CD4-positive, CD25-positive, alpha-beta regulatory T cell (primary cell): Measurements from ENCODE around the gene CD226. TPM values are rescaled to one million over a fixed set of nuclear protein-coding genes. Genes with fewer than 3 reads are reported as not detected.
"Not testable (repeated sequence)": the region's sequence is repeated elsewhere in the genome, so short reads cannot be mapped to it uniquely, and the experiment has no call there.

Experiments used
- ATAC-seq, 2 donors: fragments of 150-1000 bp; cut with Tn5 transposase; one replicate each; pipeline ENCODE4 v1.10.0; 2021; ENCODE audit warnings: low read depth in 2 of 2, moderate number of reproducible peaks in 2 of 2, moderate library complexity in 1 of 2
- DNase-seq, 3 donors: peaks; one replicate each; pipeline versions ENCODE4 v3.0.0 to v3.0.0-alpha.2; 2012 to 2022; ENCODE audit warnings: mixed read lengths in 1 of 3
- H3K27ac ChIP-seq: one replicate; pipeline ENCODE4 v1.7.0; 2013; ENCODE audit warnings: mild to moderate bottlenecking, low read length; ENCODE audit not compliant: insufficient read depth, poor library complexity, severe bottlenecking
- H3K27me3 ChIP-seq: one replicate; pipeline ENCODE4 v1.7.0; 2013; ENCODE audit warnings: low read length; ENCODE audit not compliant: control insufficient read depth, insufficient read depth
- H3K36me3 ChIP-seq: one replicate; pipeline ENCODE4 v1.7.0; 2013; ENCODE audit warnings: mild to moderate bottlenecking, low read length, moderate library complexity; ENCODE audit not compliant: control insufficient read depth, insufficient read depth
- H3K4me1 ChIP-seq: 2 replicates; pipeline ENCODE4 v1.7.0; 2013; ENCODE audit warnings: mild to moderate bottlenecking, low read length; ENCODE audit not compliant: insufficient read depth, control insufficient read depth, poor library complexity, severe bottlenecking
- H3K4me3 ChIP-seq: one replicate; pipeline ENCODE4 v1.7.0; 2013; ENCODE audit warnings: low read depth, mild to moderate bottlenecking, low read length, moderate library complexity
- H3K9me3 ChIP-seq, 2 experiments: 1 replicate in 1 of 2; 2 replicates in 1 of 2; pipeline ENCODE4 v1.7.0; 2013; ENCODE audit warnings: low read length in 2 of 2, mild to moderate bottlenecking in 1 of 2, moderate library complexity in 1 of 2; ENCODE audit not compliant: control insufficient read depth in 2 of 2
- H3K27ac Mint-ChIP-seq, 3 donors: one replicate each; pipeline ENCODE4 v1.8.0; 2020 to 2022; ENCODE audit warnings: mild to moderate bottlenecking in 3 of 3, mixed read lengths in 3 of 3, moderate library complexity in 2 of 3
- H3K27me3 Mint-ChIP-seq: one replicate; pipeline ENCODE4 v1.8.0; 2022; ENCODE audit warnings: mild to moderate bottlenecking, mixed read lengths
- H3K36me3 Mint-ChIP-seq: one replicate; pipeline ENCODE4 v1.8.0; 2020; ENCODE audit warnings: mixed read lengths
- H3K4me1 Mint-ChIP-seq, 4 donors: one replicate each; pipeline ENCODE4 v1.8.0; 2020 to 2022; ENCODE audit warnings: mixed read lengths in 4 of 4, mild to moderate bottlenecking in 1 of 4
- H3K4me3 Mint-ChIP-seq, 4 donors: one replicate each; pipeline ENCODE4 v1.8.0; 2020 to 2022; ENCODE audit warnings: mild to moderate bottlenecking in 4 of 4, mixed read lengths in 4 of 4, moderate library complexity in 3 of 4
- H3K9me3 Mint-ChIP-seq, 7 donors: one replicate each; pipeline ENCODE4 v1.8.0; 2020 to 2022; ENCODE audit warnings: mixed read lengths in 7 of 7, mild to moderate bottlenecking in 3 of 7, moderate library complexity in 2 of 7
- polyA plus RNA-seq, 4 donors: library from polyadenylated mRNA; unstranded; fragments of 300-500 nt; fragmentation: Illumina TruSeq; gene quantifications; one replicate each; pipeline ENCODE4 v1.2.3, GENCODE V29; 2021
- total RNA-seq: library from RNA; stranded (reverse); gene quantifications from one replicate; pipeline ENCODE4 v1.2.3, GENCODE V29; 2022

Gene CD226
- total and polyA plus RNA-seq, 5 donors from 2014 or later, result 14.8 to 65.1 (median 15.6) TPM

DNA sequence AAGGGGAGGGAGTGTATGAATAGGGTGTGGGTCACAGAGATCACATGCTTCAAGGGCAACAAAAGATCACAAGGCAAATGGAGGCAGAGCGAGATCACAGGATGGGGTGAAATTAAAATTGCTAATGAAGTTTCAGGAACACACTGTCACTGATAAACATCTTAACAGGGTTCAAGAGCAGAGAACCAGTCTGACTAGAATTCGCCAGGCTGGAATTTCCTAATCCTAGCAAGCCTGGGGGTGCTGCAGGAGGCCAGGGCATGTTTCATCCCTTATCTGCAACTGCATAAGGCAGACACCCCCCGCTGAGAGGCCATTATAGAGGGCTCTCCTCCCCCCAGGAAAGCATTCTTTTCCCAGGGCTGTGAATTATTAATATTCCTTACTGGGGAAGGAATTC lies 68.6 kb downstream of the CD226 start:
- H3K36me3 ChIP-seq, H3K27me3 ChIP-seq, H3K4me1 ChIP-seq, ATAC-seq, H3K27ac Mint-ChIP-seq, H3K4me3 ChIP-seq, H3K27ac ChIP-seq, DNase-seq, H3K9me3 ChIP-seq, H3K27me3 Mint-ChIP-seq, H3K36me3 Mint-ChIP-seq, H3K9me3 Mint-ChIP-seq, H3K4me3 Mint-ChIP-seq: not testable (repeated sequence)
- peaks cover 2 to 18% (median 7%) of the 10 kb centered on the region in 4 donors for H3K4me1 Mint-ChIP-seq

DNA sequence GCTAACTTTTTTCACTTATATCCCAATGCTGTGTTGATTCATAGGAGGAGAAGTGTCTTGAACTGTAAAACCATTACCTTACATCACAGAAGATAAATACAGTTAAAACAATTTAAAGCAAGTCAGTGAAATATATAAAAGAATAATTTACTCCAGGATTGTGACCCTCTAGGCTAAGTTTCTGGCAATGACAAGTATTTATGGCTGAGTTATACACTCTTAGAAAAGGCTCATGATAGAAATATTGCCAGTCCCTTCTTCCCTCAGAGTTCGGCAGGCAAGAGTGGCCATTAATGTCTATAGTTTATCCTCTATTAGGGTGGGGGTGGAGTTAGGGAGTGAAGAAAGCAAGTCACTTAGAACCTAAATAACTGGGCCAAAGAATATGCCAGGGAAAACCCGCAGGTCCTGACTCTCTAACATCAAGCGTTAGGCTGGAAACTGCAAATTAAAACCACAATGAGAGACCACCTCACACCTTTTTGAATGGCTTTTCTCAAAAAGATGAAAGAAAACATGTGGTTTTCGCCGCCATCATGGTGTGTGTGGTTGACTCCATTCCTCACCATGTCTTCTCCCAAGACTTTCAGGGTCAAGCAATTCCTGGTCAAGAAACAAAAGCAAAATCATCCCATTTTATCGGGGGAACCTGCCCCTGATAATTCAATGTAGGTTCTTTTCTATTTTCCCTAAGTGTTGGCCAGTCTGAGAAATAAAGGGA lies 69.3 kb downstream of the CD226 start:
- no peak overlapping the region for H3K4me3 Mint-ChIP-seq
- H3K4me1 ChIP-seq, result no peaks in the 10 kb centered on the region
- DNase-seq (no peak), ATAC-seq (no peak)
- H3K27ac Mint-ChIP-seq, result no peak overlapping the region
- peaks cover 0 to 4% (median 0%) of the 10 kb centered on the region in 7 donors for H3K9me3 Mint-ChIP-seq
- H3K4me3 ChIP-seq, result no peak overlapping the region
- peaks cover 6% of the 10 kb centered on the region for H3K36me3 Mint-ChIP-seq
- peaks cover 2 to 15% (median 6%) of the 10 kb centered on the region in 4 donors for H3K4me1 Mint-ChIP-seq
- H3K27me3 Mint-ChIP-seq, result no peaks in the 10 kb centered on the region
- peaks cover 2% of the 10 kb centered on the region for H3K36me3 ChIP-seq
- no peaks in the 10 kb centered on the region for H3K9me3 ChIP-seq
- H3K27ac ChIP-seq, result no peak overlapping the region
- no peaks in the 10 kb centered on the region for H3K27me3 ChIP-seq

DNA sequence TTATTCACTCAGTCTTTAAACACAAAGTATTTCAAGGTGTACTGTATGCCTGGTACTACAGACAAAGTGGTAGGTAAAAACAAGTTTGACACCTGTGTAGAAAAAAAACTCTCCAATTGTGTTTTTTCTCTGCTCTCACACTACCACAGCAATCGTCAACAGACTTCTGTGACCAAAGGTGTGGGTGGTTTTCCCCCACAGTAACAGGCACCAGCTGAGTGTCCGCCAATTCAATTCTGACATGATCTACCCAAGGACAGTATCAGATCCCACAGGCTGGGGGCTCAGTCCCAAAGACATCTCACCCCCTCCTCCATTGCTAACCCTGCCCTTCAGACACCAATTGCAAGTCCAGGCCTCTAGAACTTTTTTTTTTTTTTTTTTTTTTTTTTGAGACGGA lies 71.2 kb downstream of the CD226 start:
- peaks cover 2 to 13% (median 6%) of the 10 kb centered on the region in 4 donors for H3K4me1 Mint-ChIP-seq
- H3K36me3 Mint-ChIP-seq, result peaks cover 13% of the 10 kb centered on the region
- H3K36me3 ChIP-seq, result peaks cover 6% of the 10 kb centered on the region
- no peak overlapping the region for H3K27ac Mint-ChIP-seq
- no peaks in the 10 kb centered on the region for H3K4me1 ChIP-seq
- no peak overlapping the region for H3K27ac ChIP-seq
- H3K27me3 ChIP-seq, result no peaks in the 10 kb centered on the region
- H3K4me3 Mint-ChIP-seq, result no peak overlapping the region
- no peaks in the 10 kb centered on the region for H3K9me3 ChIP-seq
- peaks cover 0 to 4% (median 0%) of the 10 kb centered on the region in 7 donors for H3K9me3 Mint-ChIP-seq
- no peak overlapping the region for H3K4me3 ChIP-seq
- ATAC-seq, result no peak
- no peaks in the 10 kb centered on the region for H3K27me3 Mint-ChIP-seq
- no peak for DNase-seq

DNA sequence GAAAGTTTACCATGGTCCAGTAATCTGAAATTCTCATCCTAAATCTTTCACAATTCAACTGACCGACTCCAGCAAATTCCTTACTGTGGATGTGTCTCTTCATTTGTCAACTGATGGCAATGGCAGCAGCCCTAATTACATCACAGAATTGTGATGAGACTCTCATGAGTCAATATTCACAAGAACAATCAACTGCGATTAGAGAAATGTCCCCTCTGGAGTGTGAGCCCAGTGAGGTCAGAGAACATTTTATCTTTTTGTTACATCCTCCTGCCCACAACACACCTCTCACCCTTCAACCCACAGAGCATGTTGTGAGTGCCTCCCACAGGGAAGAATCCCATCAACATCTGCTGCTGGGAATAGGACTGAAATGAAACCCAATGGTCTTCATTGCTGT lies 73.6 kb downstream of the CD226 start:
- H3K27ac ChIP-seq, result no peak overlapping the region
- H3K4me3 ChIP-seq, result no peak overlapping the region
- Mint-ChIP-seq H3K27me3 (no peaks in the 10 kb centered on the region), H3K4me3 (no peak overlapping the region), H3K36me3 (peaks cover 17% of the 10 kb centered on the region), H3K27ac (peak overlapping the region in 1 of 3 donors; percentile 75), H3K9me3 (peaks cover 0 to 2% (median 0%) of the 10 kb centered on the region in 7 donors), H3K4me1 (peaks cover 0 to 13% (median 3%) of the 10 kb centered on the region in 4 donors)
- no peaks in the 10 kb centered on the region for H3K4me1 ChIP-seq
- no peak for ATAC-seq
- DNase-seq, result no peak
- H3K9me3 ChIP-seq, result no peaks in the 10 kb centered on the region
- peaks cover 6% of the 10 kb centered on the region for H3K36me3 ChIP-seq
- H3K27me3 ChIP-seq, result no peaks in the 10 kb centered on the region

DNA sequence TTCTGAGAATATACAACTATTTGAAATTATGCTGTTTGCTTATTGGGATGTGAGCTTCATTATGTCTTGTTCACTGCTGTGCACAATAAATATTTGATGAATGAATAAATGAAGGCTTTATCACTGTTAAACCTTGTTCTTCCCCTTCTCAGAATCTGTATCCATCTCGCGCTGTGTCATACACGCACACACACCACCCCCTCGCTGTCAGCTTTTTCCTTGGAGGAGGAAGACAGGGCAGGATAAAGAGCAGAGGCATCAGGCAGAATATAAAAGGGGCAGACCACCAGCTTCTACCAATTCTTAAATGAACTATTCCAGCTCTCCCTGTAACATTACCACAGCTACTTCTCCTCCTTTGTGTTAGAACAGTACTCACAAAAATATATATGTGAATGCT lies 75.0 kb downstream of the CD226 start:
- Mint-ChIP-seq H3K36me3 (peaks cover 17% of the 10 kb centered on the region), H3K4me3 (peak overlapping the region in 1 of 4 donors; percentile 12), H3K27me3 (no peaks in the 10 kb centered on the region), H3K4me1 (peaks cover 0 to 13% (median 3%) of the 10 kb centered on the region in 4 donors), H3K27ac (peak overlapping the region in 1 of 3 donors; percentile 32), H3K9me3 (peaks cover 0 to 2% (median 0%) of the 10 kb centered on the region in 7 donors)
- no peak overlapping the region for H3K4me3 ChIP-seq
- no peaks in the 10 kb centered on the region for H3K27me3 ChIP-seq
- ATAC-seq (no peak), DNase-seq (no peak)
- no peak overlapping the region for H3K27ac ChIP-seq
- no peaks in the 10 kb centered on the region for H3K4me1 ChIP-seq
- no peaks in the 10 kb centered on the region for H3K9me3 ChIP-seq
- H3K36me3 ChIP-seq, result peaks cover 6% of the 10 kb centered on the region

DNA sequence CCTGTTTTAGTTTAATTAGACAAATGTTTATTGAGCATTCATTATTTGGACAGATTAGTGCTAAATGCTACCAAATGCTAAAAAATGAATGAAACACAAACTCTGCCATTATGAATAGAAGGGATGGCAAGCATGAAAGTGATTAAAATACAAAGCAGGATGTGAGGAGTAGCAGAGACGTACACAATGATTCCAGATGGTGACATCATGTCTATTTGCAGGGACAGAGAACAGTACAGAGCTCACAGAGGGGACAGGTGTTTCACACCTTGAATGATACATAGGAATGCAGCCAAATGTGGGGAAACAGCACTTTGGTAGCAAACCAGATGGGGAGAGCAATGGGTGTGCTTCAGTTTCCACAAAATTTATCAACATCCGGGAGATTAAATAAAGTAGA lies 76.3 kb downstream of the CD226 start:
- DNase-seq (no peak), ATAC-seq (no peak)
- Histone ChIP-seq H3K27ac (no peak overlapping the region), H3K36me3 (peaks cover 8% of the 10 kb centered on the region), H3K4me3 (no peak overlapping the region), H3K27me3 (no peaks in the 10 kb centered on the region), H3K9me3 (no peaks in the 10 kb centered on the region), H3K4me1 (no peaks in the 10 kb centered on the region)
- Mint-ChIP-seq H3K4me3 (no peak overlapping the region), H3K36me3 (peaks cover 14% of the 10 kb centered on the region), H3K27me3 (no peaks in the 10 kb centered on the region), H3K4me1 (peaks cover 0 to 13% (median 4%) of the 10 kb centered on the region in 4 donors), H3K27ac (peak overlapping the region in 2 of 3 donors; percentile 39 to 72), H3K9me3 (peaks cover 0 to 2% (median 0%) of the 10 kb centered on the region in 7 donors)

DNA sequence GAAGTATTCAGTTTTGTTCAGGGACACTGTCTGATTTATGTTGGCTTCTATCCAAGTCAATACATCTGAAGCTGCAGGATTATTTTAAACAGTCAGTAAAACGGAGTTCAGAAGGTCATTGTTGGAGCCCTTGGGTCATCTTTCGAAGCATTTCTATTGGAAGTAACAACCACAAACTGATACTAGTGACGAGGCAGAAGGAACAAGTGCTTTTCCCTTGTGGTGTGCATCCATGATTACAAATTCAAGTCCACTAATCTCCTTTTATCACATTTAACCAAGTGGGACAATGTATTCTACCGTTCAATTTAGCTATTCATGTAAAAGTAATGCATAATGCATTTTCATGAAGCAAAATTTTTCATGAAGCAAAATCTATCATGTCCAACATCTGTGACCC lies 76.9 kb downstream of the CD226 start:
- Histone ChIP-seq H3K27ac (no peak overlapping the region), H3K4me1 (no peaks in the 10 kb centered on the region), H3K4me3 (no peak overlapping the region), H3K9me3 (no peaks in the 10 kb centered on the region), H3K27me3 (no peaks in the 10 kb centered on the region), H3K36me3 (peaks cover 10% of the 10 kb centered on the region)
- peaks cover 0 to 13% (median 3%) of the 10 kb centered on the region in 4 donors for H3K4me1 Mint-ChIP-seq
- no peaks in the 10 kb centered on the region for H3K27me3 Mint-ChIP-seq
- H3K4me3 Mint-ChIP-seq, result no peak overlapping the region
- H3K27ac Mint-ChIP-seq, result peak overlapping the region in 1 of 3 donors; percentile 72
- ATAC-seq (no peak), DNase-seq (no peak)
- H3K9me3 Mint-ChIP-seq, result peaks cover 0 to 2% (median 0%) of the 10 kb centered on the region in 7 donors
- peaks cover 14% of the 10 kb centered on the region for H3K36me3 Mint-ChIP-seq

DNA sequence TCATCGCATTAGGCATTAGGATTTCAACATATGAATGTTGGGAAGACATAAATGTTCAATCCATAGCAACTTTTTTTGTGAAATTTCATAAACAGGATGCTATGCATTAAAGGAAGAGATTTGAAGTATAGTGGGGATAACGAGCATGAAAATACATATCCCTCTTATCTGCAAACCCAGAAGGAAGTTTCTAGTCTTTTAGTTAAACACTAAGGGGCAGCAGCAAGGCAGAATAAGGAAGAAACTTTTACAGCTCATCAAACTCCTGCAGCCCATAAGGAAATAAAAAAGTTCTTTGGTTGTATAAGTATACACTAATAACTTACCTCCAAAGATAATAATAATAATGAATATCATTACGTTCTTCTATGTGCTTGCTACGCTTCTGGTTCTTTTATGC lies 81.5 kb downstream of the CD226 start:
- Histone ChIP-seq H3K9me3 (no peaks in the 10 kb centered on the region), H3K27me3 (no peaks in the 10 kb centered on the region), H3K4me3 (no peak overlapping the region), H3K27ac (no peak overlapping the region), H3K36me3 (peaks cover 13% of the 10 kb centered on the region), H3K4me1 (no peaks in the 10 kb centered on the region)
- DNase-seq (no peak), ATAC-seq (no peak)
- Mint-ChIP-seq H3K36me3 (peaks cover 14% of the 10 kb centered on the region), H3K4me3 (no peak overlapping the region), H3K4me1 (peaks cover 0 to 4% (median 0%) of the 10 kb centered on the region in 4 donors), H3K9me3 (peaks cover 0 to 4% (median 0%) of the 10 kb centered on the region in 7 donors), H3K27ac (no peak overlapping the region), H3K27me3 (no peaks in the 10 kb centered on the region)
